Right lobe of liver (tissue), 6 donors: Measurements from ENCODE around the gene LDB2. TPM values are rescaled to one million over a fixed set of nuclear protein-coding genes. Genes with fewer than 3 reads are reported as not detected.
A peak's percentile ranks its signal among the peaks of the same experiment; 100 is the strongest.

Experiments used
- ATAC-seq, 4 donors: fragments of 200-7000 bp; cut with Tn5 transposase; one replicate each; pipeline ENCODE4 v1.9.1; 2020; ENCODE audit warnings: mild to moderate bottlenecking in 4 of 4, moderate library complexity in 4 of 4
- DNase-seq, 3 donors: peaks; one replicate each; pipeline ENCODE4 v3.0.0-alpha.2; 2020
- H3K27ac ChIP-seq, 3 donors: fragments of 200-600 bp; one replicate each; pipeline ENCODE4 v1.8.0; 2022
- H3K27me3 ChIP-seq, 2 donors: fragments of 200-600 bp; one replicate each; pipeline ENCODE4 v1.8.0; 2022
- H3K36me3 ChIP-seq, 4 donors: fragments of 200-600 bp; sonication (generic) in 1 of 4; one replicate each; pipeline versions ENCODE4 v1.5.1 to v1.8.0; 2017 to 2022; ENCODE audit warnings: control low read depth in 1 of 4
- H3K4me1 ChIP-seq, 4 donors: fragments of 200-600 bp; sonication (generic) in 1 of 4; one replicate each; pipeline versions ENCODE4 v1.5.1 to v1.8.0; 2017 to 2022; ENCODE audit warnings: control low read depth in 1 of 4
- H3K4me3 ChIP-seq, 3 donors: fragments of 200-600 bp; one replicate each; pipeline ENCODE4 v1.8.0; 2022
- H3K9me3 ChIP-seq, 4 donors: fragments of 200-600 bp; sonication (generic) in 1 of 4; one replicate each; pipeline versions ENCODE4 v1.5.1 to v1.8.0; 2017 to 2022; ENCODE audit warnings: control low read depth in 1 of 4
- CTCF ChIP-seq, 4 donors: fragments of 200-600 bp in 3 of 4; fragments of 450-650 bp in 1 of 4; IDR thresholded peaks; one replicate each; pipeline versions ENCODE4 v1.5.1 to v1.8.0; 2016 to 2022; ENCODE audit warnings: antibody characterized with exemption in 4 of 4, mild to moderate bottlenecking in 2 of 4
- POLR2A ChIP-seq: fragments of 450-650 bp; IDR thresholded peaks from one replicate; pipeline ENCODE4 v1.6.1; 2017; ENCODE audit warnings: antibody characterized with exemption, mild to moderate bottlenecking
- WGBS: methylation state at CpG from one replicate; pipeline ENCODE4 v1.1.6; 2018; ENCODE audit warnings: low coverage, low lambda C conversion rate; ENCODE audit not compliant: insufficient coverage; ENCODE audit errors: missing lambda C conversion rate; 5-methylcytosine and 5-hydroxymethylcytosine counted together
- intact Hi-C, 2 donors: fragments of 100-400 bp; cut with DNase I; formaldehyde crosslinking; loops; one replicate each; pipeline versions ENCODE4 v1.11.2 to v1.14.1; 2022
- total RNA-seq, 6 experiments: library from RNA; depleted of rRNA in 2 of 6; stranded (reverse); fragments of >200 nt in 2 of 6; fragmentation: NEBNext Ultra II Directional in 3 of 6; extraction: Animal tissue kit (Norgen Biotek cat#: 25700) in 3 of 6; gene quantifications; one replicate each; pipeline versions ENCODE4 v1.1.0 to v1.2.4, GENCODE V29; 2016 to 2023
- donor health status: DM: no; HTN: yes; CAD: no.
- donor health status: DM: no; HTN: no; CAD: no.
- donor health status: DM: no; HTN: no; CAD: no.
- donor health status: DM: no; HTN: yes; CAD: no.
- donor health status: DM: no; HTN: yes; CAD: no.

The LDB2 gene
- total RNA-seq, 6 experiments from 2014 or later: 11.4 to 26.6 (median 17.3) TPM

GRCh38 chr4:16745887-16746286 lies 152.6 kb downstream of the LDB2 start:
- Histone ChIP-seq H3K27ac (no peak overlapping the region), H3K4me3 (no peak overlapping the region), H3K9me3 (no peaks in the 10 kb centered on the region), H3K36me3 (no peaks in the 10 kb centered on the region), H3K4me1 (no peaks in the 10 kb centered on the region), H3K27me3 (no peaks in the 10 kb centered on the region)
- no peak for TF ChIP-seq CTCF (IDR thresholded peaks at IDR 0.05)
- TF ChIP-seq POLR2A: no peak
- 56% methylated on average over 3 of the region's 3 CpGs for whole genome bisulfite sequencing
- peak; percentile 28 to 90 (median 72) for ATAC-seq
- intact Hi-C loops: no loop called here
- DNase-seq: no peak

- Histone ChIP-seq H3K36me3 (no peaks in the 10 kb centered on the region), H3K27ac (no peak overlapping the region), H3K4me1 (no peaks in the 10 kb centered on the region), H3K4me3 (no peak overlapping the region), H3K9me3 (no peaks in the 10 kb centered on the region), H3K27me3 (no peaks in the 10 kb centered on the region)
- DNase-seq (peak in 1 of 3 donors; percentile 22), ATAC-seq (peak; percentile 68 to 94 (median 81))
- intact Hi-C loops: no loop called here
- WGBS: 69% methylated on average over 7 of the region's 7 CpGs
- TF ChIP-seq POLR2A (no peak), CTCF (IDR thresholded peaks at IDR 0.05) (no peak)
Observed at GRCh38 chr4:16745009-16745635, 153.3 kb downstream of the LDB2 start.

- Histone ChIP-seq H3K4me1 (no peaks in the 10 kb centered on the region), H3K9me3 (no peaks in the 10 kb centered on the region), H3K27me3 (no peaks in the 10 kb centered on the region), H3K36me3 (no peaks in the 10 kb centered on the region), H3K4me3 (no peak overlapping the region), H3K27ac (no peak overlapping the region)
- intact Hi-C loops: no loop called here
- no peak for ATAC-seq
- TF ChIP-seq CTCF (IDR thresholded peaks at IDR 0.05) (no peak), POLR2A (no peak)
- 96% methylated on average over 3 of the region's 3 CpGs for WGBS
- no peak for DNase-seq
Observed at GRCh38 chr4:16741287-16741686, 157.2 kb downstream of the LDB2 start.

GRCh38 chr4:16739997-16740624 lies 158.3 kb downstream of the LDB2 start:
- intact Hi-C loops: no loop called here
- no peaks in the 10 kb centered on the region for H3K27me3 ChIP-seq
- H3K36me3 ChIP-seq: no peaks in the 10 kb centered on the region
- H3K4me1 ChIP-seq: no peaks in the 10 kb centered on the region
- no peak for TF ChIP-seq POLR2A
- TF ChIP-seq CTCF (IDR thresholded peaks at IDR 0.05): no peak
- WGBS: 80% methylated on average over 8 of the region's 8 CpGs
- no peak overlapping the region for H3K4me3 ChIP-seq
- no peaks in the 10 kb centered on the region for H3K9me3 ChIP-seq
- no peak overlapping the region for H3K27ac ChIP-seq
- DNase-seq (no peak), ATAC-seq (no peak)
